ENCODE data around the gene ASPSCR1.
"Not testable (repeated sequence)": the region's sequence is repeated elsewhere in the genome, so short reads cannot be mapped to it uniquely, and the experiment has no call there.

Gene ASPSCR1

DNA sequence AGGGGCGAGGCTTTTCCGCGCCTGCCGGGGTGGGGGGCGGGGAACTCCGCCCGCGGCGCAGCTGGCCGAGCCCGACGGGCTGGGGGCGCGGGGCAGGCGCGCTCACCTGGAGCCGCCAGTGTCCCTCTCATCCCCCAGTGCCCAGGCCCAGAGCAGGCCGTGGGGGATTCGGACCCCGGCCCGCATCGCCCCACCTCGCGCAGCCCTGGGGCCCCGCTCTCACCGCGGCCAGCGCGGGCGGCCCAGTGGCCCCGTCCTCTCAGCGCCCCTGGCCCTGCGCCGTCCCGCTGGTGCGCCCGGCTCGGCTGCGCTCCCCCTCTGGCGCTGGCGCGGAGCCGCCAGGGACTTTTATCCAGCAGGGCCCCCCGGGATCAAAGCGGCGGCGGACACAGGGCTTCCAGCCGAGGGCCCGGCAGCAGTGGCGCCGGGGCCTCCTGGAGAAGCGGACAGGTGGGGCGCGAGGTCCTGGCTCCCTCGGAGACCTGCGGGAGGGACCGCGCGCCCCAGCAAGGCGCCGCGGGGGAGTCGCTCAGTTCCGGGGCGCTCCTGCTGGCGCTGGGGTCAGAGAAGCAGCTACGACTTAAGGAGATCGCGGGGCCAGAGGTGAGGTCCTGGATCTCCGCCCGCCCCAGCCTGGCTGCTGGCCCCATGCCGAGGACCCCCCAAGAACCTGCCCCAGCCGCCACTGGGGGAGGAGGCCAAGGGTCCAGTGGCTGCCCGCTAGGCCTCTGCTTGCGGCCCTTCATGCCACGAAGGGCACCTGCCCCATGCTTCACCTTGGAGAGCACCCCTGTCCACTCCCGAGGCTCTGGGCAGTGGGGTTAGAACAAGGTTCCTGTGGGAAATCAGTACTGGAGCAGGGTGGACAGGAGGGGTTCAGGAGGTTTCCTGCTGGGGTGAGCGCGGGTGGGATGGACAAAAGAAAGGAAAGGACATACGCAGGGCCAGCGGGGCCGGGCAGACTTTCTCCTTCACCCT, 15.6 kb upstream of the ASPSCR1 start:
- DNase-seq: no peak

DNA sequence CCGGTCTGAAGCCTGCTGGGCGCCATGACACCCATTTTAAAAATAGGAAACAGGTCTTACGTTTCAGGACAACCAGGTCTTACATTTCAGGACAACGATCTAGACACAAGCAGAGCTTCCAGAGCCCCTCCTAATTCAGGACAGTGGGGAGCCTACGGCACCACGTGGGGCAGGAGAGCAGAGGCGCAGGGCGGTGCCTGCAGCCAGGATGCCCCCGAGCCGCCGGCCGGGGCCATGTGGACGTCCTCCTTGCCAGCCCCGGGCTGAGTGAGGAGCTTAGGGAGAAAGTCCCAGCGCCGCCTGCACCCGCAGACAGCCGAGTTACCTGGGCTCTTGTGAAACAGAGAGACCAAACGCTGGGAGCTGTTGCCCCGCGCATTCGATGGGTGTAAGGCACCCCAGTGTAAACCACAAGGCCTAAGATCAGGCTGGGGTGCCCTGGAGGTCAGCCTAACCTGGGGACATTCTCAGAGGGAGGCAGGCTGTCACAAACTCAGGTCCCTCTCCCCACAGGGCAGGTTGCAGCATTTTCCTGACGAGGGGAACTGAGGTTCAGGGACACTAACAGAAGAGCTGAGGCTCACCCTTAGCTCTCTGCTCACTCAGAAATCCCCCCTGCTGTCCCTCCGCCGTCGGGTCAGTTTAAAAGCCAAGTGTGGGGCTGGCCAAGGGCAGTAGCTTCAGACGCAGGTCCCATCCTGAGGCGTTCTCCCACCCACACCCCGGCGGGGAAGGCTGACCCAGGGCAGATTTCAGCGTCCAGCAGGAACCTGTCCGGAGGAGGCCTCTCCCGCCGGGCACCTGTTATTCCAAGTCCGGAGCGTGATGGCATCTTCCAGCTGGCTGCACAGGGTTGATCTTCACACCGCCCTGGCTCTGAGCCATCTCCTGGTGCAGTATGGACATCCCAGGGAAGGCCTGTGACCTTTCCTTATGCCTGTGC, 14.7 kb upstream of the ASPSCR1 start:
- no peak for DNase-seq

- DNase-seq: no peak
These were observed 13.2 kb upstream of the ASPSCR1 start for GRCh38 chr17:81964081-81964849.

DNA sequence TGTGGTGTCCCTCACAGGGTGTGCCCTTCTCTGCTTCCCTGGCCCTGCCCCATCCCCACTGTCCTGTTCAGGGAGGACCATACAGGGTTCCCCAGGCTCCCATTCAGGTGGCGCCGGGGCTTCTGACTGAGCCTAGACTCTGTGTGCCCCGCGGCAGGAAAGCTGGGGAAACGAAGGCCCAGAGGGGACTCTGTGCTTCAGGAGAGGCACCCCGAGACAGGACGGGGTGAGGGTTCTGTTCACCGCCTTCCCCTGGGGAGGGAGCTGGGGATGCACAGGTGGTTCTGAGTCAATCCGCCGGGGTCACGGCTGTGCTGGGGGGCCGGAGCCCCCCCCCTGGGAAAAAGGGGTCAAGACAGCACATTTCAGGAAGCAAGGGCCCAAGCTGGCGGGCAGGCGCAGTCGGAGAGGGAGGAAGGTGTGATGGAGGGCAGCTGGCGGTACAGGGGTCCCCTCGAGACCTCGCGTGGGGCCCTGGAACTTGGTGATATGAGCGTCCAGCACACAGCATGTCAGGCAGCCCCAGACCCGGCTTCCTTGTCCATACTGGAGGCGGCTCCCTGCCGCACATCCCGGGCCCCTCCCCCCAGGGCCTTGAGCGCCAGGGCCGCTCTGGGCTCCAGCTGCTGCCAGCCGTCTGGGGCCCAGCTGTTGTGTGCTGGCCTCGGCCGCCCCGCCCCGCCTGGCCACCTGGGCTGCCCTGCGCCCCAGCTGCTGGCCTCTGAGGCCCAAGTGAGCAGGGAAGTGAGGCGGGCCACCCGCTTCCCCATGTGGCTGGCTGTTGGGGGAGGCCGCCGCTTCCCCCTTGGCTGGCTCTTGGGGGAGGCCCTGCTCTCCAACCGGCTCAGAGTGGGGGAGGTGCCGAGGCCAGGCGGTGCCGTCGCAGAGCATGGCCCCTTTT, 10.8 kb upstream of the ASPSCR1 start:
- DNase-seq: no peak

DNA sequence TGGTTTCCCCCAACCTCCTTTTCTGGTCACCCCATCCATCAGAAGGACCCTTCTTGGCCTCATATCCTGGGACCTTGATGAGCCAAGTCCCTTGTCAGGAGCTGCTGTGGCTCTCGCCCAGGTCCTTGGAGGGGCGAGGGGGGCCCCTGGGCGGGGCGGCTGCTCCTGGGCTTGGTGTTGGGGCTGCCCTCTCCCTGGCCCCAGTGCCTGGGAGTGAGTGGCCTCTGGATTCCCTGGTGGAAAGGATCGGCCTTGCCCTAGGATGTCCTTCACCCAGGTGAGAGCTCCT, 10.2 kb upstream of the ASPSCR1 start:
- DNase-seq: no peak

GRCh38 chr17:81967533-81968395, 9.7 kb upstream of the ASPSCR1 start:
- peak; percentile 86 to 89 for DNase-seq

DNA sequence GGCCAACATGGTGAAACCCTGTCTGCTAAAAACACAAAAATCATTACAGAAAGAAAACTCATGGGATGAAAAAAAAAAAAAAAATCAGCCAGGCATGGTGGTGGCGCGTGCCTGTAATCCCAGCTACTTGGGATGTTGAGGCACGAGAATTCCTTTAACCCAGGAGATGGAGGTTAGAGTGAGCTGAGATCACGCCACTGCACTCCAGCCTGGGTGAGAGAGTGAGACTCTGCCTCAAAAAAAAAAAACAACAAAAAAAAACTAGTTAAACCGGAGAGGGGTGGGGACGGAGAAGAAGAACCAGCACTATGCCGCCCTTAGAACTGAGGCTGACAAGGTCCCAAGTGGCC, 9.1 kb upstream of the ASPSCR1 start:
- no peak for DNase-seq

DNA sequence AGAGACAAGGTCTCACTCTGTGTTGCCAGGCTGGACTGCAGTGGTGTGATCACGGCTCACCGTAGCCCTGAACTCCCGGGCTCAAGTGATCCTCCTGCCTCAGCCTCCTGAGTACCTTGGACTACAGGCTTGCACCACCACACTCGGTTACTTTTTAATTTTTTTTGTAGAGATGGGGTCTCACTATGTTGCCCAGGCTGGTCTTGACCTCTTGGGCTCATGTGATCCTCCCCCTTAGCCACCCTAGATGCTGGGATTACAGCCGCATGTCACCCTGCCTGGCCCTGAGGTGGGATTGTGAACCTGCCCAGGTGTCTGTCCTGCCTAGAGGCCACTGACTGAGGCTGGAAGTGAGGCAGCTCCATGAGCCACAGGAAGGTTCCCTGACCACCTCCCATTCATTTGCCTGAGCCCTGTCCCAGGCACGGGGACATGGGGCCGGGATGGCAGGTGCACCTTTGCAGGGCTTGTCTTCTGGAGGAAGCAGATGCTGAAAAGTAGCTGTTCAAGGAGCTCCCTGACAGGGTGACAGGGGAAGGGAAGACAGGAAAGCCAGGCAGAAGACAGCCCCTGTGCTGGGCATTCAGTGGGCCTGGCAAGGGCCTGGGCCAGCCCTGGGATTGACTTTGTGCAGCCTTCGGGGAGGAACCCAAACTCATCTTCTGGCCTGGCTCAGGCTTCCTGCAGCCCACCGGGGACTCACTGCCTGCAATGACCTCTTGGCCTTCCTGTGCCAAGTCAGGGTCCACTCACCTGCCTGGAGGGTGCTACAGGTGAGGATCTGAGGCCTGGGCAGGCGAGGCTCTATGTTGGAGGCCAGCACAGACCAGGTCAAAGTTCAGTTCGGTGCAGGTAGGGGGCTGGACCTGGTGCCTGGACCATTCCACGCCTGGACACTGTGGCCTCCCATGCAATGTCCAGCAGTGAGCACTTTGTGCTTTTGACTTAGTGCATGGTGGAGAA, 8.3 kb upstream of the ASPSCR1 start:
- no peak for DNase-seq

DNA sequence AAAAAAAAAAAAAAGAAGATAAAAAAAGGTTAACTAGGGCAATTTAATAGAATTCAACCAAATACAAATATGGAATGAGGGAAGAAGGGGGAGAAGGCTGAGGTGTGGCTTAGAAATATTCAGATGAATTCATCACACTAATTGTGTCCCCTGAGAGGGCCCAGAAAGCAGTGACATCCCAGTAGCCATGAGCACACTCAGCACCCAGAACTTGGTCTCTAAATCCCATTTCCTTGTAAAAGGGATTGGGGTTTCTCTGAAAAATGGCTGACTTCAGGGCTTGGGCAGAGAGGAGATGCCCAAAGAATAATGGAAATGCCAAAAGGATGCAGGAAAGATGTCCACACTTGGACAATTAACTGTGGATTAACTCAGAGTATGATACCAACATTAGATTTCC, 4.0 kb upstream of the ASPSCR1 start:
- no peak for DNase-seq

GRCh38 chr17:81976332-81977210, 858 bp upstream of the ASPSCR1 start:
- DNase-seq: peak; percentile 17 to 32

- DNase-seq: no peak
These were observed 1.3 kb downstream of the ASPSCR1 start for GRCh38 chr17:81978524-81979298.

DNA sequence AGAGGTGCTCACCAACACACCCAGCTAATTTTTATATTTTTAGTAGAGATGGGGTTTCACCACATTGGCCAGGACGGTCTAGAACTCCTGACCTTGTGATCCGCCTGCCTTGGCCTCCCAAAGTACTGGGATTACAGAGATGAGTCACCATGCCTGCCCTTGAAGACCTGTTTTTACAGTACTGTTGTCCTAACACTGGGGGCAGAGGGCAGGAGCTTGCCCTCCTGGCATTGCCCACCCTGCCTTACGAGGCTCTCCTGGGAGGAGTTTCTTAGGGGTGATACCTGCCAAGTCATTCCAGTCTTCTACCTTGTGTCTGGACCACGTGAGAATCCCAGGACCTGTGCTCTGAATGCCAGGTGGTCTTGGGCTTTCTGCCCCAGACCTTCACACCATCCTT, 2.7 kb downstream of the ASPSCR1 start:
- DNase-seq: no peak

DNA sequence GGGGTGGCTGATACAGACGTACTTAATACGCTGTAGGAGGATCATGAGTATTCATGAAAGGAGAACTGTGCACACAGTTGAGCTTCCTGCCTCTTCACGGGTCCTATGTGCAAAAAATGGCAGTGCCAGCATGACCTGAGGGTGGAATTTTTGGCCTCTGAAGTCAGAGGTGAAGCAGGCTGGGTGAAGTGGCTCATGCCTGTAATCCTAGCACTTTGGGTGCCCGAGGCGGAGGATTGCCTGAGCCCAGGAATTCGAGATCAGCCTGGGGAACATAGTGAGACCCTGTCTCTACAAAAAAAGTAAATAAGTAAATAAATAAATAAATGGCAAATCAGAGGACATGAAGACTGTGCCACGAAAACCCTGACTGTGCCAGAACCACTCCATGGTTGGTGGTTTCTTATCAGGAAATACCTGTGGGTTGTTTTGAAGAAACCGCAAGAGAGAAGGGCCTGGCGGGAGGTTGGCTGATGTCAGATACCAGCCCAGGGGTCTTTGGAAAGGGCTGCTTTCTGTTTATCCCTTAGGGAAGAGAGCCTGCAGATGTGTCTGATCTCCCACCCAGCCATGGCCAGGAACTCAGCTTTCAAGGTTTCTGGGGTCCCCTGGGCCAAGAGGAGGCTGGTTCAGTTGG, 3.4 kb downstream of the ASPSCR1 start:
- peak in 1 of 2 donors; percentile 24 for DNase-seq

DNA sequence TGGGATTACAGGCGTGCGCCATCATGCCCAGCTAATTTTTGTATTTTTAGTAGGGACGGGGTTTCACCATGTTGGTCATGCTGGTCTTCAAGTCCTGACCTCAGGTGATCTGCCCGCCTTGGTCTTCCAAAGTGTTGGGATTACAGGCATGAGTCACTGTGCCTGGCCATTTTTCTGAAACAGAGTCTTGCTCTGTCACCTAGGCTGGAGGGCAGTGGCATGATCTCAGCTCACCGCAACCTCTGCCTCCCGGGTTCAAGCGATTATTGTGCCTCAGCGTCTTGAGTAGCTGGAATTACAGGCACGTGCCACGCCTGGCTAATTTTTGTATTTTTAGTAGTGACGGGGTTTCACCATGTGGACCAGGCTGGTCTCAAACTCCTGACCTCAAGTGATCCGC, 4.1 kb downstream of the ASPSCR1 start:
- DNase-seq: not testable (repeated sequence)

DNA sequence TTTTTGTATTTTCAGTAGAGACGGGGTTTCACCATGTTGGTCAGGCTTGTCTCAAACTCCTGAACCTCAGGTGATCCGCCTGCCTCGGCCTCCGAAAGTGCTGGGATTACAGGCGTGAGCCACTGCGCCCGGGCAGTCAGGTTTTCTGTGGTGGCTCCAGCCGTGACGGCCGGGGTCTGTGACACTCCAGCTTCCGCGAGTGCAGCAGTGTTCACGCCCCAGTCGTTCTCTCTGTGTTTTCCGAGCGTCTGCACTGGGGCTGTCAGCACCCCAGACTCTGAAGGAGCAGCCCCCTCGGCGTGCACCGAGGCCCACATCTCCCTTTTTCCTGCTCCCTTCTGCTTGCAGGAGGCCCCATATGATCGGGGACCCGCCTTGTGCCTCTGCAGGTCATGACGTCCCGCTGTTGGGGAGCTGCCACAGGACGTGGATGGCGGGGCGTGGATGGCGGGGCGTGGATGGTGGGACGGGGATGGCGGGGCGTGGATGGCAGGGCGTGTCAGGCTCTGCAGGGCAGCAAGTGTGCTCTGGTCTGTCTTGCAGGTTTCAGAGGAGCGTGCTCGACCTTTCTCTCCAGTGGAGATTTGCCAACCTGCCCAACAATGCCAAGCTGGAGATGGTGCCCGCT, 5.7 kb downstream of the ASPSCR1 start:
- no peak for DNase-seq

- DNase-seq: no peak
These were observed 6.4 kb downstream of the ASPSCR1 start for GRCh38 chr17:81983639-81984373.
